SH-SY5Y (cell line): ENCODE results near the gene ZNF598.

Source experiments
- GATA2 ChIP-seq: IDR thresholded peaks from 2 replicates; pipeline ENCODE4 v1.6.1; 2011; ENCODE audit warnings: mild to moderate bottlenecking, low read depth, low read length
- GATA3 ChIP-seq: IDR thresholded peaks from 2 replicates; pipeline ENCODE4 v1.6.1; 2011; ENCODE audit warnings: low read depth, mild to moderate bottlenecking, low read length, moderate library complexity

DNA sequence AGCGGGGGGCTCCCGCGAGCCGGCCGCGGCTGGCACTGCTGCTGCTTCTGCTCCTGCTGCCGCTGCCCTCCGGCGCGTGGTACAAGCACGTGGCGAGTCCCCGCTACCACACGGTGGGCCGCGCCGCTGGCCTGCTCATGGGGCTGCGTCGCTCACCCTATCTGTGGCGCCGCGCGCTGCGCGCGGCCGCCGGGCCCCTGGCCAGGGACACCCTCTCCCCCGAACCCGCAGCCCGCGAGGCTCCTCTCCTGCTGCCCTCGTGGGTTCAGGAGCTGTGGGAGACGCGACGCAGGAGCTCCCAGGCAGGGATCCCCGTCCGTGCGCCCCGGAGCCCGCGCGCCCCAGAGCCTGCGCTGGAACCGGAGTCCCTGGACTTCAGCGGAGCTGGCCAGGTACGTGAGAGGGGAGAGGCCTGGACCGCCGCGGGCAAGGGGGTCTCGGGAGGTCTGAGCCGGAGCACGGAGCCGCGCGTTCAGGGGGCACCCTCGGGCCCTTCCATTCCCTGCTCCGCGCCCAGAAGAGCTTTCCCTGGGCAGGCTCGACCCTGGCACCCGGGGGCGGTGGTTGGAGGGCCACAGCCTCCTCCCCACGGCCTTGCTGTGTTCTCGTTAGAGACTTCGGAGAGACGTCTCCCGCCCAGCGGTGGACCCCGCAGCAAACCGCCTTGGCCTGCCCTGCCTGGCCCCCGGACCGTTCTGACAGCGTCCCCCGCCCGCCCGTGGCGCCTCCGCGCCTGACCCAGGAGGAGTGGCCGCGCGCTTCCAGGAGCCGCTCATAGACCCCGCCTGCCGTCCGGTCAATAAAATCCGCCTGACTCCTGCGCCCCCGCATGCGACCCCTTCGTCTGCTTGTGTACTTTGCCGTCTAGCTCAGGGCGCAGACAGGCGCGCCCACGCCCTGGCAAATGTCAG is 10.6 kb upstream of the ZNF598 start:
- TF ChIP-seq GATA2: no peak
- TF ChIP-seq GATA3: no peak
